AG04450 (cell line): ENCODE data around the gene DYNC1H1. TPM values are rescaled to one million over a fixed set of nuclear protein-coding genes. Genes with fewer than 3 reads are reported as not detected.

Source experiments
- CTCF ChIA-PET: fragments of 300-600, 350-600 bp; formaldehyde crosslinking; extraction: SDS; loops from one replicate; lab custom pipeline; 2022; ENCODE audit warnings: antibody characterized with exemption, inconsistent platforms; lab: Charles Lee
- POLR2A ChIA-PET: fragments of 350-600 bp; formaldehyde crosslinking; extraction: SDS; loops from one replicate; lab custom pipeline; 2021; ENCODE audit warnings: antibody characterized with exemption, inconsistent platforms; lab: Yijun Ruan, JAX
- DNase-seq: peaks from one replicate; pipeline ENCODE4 v3.0.0-alpha.2; 2011; ENCODE audit warnings: low read depth, low spot score
- H3K27ac ChIP-seq: one replicate; pipeline ENCODE4 v1.5.1; 2012; ENCODE audit warnings: low read depth, low read length, control low read depth
- H3K27me3 ChIP-seq: one replicate; pipeline ENCODE4 v1.6.0; 2012; ENCODE audit warnings: low read length; ENCODE audit not compliant: control insufficient read depth, insufficient read depth
- H3K4me3 ChIP-seq: 2 replicates; pipeline ENCODE4 v1.5.1; 2011; ENCODE audit warnings: mild to moderate bottlenecking, low read depth, low read length, control low read depth
- H3K9me3 ChIP-seq: 2 replicates; pipeline ENCODE4 v1.5.1; 2012; ENCODE audit warnings: low read length; ENCODE audit not compliant: control insufficient read depth, insufficient read depth
- polyA plus RNA-seq: library from polyadenylated mRNA; depleted of rRNA; stranded (reverse); fragments of >200 nt; gene quantifications from 2 replicates; pipeline ENCODE4 v1.2.3, GENCODE V29; 2011
- TF ChIP-seq, protein P1 (sequence below): IDR thresholded peaks from 2 replicates; pipeline ENCODE4 v1.5.1; 2011; ENCODE audit warnings: low read depth, low read length, control low read depth, inconsistent platforms

DYNC1H1 gene
- polyA plus RNA-seq, 1 experiment = 189 TPM

DNA sequence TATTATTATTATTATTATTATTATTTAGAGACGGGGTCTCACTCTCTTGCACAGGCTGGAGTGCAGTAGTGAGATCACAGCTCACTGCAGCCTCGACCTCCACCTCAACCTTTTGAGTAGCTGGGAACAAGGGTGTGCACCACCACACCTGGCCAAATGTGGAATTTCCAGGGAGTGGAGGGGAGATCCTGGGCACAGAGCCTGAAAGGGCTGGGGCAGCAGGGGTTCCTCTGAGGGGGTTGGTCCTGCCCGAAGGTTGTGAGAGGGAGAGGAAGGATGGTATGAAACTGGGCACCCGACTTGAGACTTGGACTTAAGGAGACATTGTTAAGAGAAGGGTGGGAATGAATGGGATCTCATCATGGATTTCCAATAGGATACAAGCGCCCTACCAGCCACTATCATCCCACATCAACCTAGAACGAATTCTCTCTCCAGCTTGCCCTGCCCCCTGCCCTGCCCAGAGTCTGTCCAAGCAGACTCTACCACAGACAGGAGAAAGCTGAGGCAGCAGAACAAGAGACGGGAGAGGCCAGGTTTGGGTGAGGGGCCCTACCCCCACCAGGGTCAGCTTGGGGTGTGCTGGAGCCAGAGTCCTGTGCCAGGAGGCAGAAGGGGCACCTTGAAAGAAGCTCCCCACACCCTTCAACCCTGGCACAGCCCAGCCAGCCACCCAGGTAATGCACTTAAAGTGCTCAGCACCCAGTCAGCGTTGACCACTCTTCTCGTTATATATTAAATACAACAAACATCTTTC is 2.4 kb upstream of the DYNC1H1 start:
- Histone ChIP-seq H3K27me3 (no peaks in the 10 kb centered on the region), H3K27ac (peak overlapping the region; percentile 77), H3K9me3 (no peaks in the 10 kb centered on the region; the same call in 1 of the 2 replicates), H3K4me3 (no peak overlapping the region)
- POLR2A ChIA-PET = no interaction called here
- CTCF ChIA-PET = interaction anchor here (0.5 to 3.5 kb wide), 40 partner anchors 10 to 875 kb away, joined by 3 to 38 read pairs (median 4); partner anchors contain the start of genes HSP90AA1, MOK and ZNF839
- DNase-seq = no peak
- TF ChIP-seq, protein P1, sequence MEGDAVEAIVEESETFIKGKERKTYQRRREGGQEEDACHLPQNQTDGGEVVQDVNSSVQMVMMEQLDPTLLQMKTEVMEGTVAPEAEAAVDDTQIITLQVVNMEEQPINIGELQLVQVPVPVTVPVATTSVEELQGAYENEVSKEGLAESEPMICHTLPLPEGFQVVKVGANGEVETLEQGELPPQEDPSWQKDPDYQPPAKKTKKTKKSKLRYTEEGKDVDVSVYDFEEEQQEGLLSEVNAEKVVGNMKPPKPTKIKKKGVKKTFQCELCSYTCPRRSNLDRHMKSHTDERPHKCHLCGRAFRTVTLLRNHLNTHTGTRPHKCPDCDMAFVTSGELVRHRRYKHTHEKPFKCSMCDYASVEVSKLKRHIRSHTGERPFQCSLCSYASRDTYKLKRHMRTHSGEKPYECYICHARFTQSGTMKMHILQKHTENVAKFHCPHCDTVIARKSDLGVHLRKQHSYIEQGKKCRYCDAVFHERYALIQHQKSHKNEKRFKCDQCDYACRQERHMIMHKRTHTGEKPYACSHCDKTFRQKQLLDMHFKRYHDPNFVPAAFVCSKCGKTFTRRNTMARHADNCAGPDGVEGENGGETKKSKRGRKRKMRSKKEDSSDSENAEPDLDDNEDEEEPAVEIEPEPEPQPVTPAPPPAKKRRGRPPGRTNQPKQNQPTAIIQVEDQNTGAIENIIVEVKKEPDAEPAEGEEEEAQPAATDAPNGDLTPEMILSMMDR = no peak

DNA sequence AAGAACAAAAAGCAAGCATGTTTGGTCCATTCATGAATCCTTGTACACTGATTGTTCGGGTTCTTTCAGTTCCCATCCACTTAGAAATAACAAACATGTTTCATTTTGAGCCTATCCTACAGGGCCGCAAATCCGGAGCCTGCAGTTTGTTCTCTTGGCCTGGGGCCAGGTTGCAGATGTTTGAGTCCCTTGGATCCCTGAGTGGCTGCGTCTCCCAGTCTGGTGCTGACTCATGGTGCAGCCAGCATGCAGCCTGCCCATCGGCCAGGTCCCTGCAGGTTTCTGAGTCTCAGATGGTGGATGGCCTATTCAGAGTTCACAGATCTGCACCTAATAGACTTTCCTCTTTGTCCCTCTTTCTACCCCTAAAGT is 1.9 kb upstream of the DYNC1H1 start:
- peak overlapping the region; percentile 77 for H3K27ac ChIP-seq
- H3K9me3 ChIP-seq = no peaks in the 10 kb centered on the region; the same call in 1 of the 2 replicates
- H3K4me3 ChIP-seq = no peak overlapping the region
- ChIA-PET POLR2A (no interaction called here), CTCF (interaction anchor here (0.7 to 3.5 kb wide), 6 partner anchors 10 to 354 kb away, joined by 3 to 38 read pairs (median 20); no protein-coding TSS in a partner anchor)
- TF ChIP-seq, protein P1 = no peak
- peak; percentile 74 for DNase-seq
- H3K27me3 ChIP-seq = no peaks in the 10 kb centered on the region

DNA sequence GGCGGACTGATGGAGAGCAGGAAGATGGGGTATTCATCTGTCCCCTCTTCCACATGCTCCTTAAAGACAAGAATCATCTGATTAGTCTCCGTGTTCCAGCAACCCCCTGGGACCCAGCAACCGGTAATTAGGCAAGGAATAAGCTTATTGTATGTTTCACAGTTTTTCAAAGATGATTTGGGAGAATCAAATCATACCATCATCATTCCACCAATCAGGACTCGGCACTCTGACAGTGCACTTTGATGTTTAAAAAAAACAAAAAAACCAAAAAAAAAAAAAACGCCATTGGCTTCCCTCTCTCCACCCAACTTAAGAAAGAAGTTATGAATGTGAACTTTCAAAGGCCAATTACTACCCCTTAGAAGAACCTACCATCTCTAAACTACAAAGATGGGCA is 1.3 kb upstream of the DYNC1H1 start:
- Histone ChIP-seq H3K27me3 (no peaks in the 10 kb centered on the region), H3K9me3 (no peaks in the 10 kb centered on the region; the same call in 1 of the 2 replicates), H3K27ac (peak overlapping the region; percentile 39), H3K4me3 (no peak overlapping the region)
- DNase-seq = no peak
- ChIA-PET POLR2A (no interaction called here), CTCF (interaction anchor here (0.7 kb wide), 1 partner anchor 353 kb away, joined by 3 read pairs; no protein-coding TSS in a partner anchor)
- TF ChIP-seq, protein P1 = no peak

DNA sequence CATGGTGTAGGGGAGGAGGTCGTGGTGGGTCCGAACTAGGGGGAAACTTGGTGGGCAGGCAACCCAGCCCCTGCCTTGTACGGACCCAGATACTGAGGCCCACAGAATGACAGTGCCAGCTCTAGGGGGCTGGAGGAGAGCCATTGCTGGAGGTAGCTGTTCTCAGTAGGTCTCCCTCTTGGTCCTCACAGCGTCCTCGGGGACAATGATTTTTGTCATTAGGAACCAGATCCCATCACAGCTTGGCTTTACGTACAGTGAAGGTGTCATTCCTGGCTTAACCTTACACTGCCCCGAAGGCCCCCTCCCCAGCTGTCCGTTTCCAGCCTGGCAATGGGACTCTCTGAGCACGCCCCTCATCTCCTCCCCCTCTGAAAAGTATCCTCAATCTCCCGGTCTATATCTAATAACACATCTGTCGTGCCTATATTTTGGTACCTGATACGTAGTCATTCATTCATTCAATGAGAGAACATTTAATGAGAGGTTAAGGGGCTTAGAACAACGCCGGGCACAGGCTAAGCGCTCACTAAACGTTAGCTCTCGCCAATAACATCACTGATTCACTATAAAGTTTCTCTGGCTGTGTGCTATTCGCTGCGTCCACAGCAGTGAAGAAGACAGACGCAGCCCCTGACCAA is 597 bp upstream of the DYNC1H1 start:
- no peaks in the 10 kb centered on the region; the same call in 1 of the 2 replicates for H3K9me3 ChIP-seq
- peak overlapping the region; percentile 33 for H3K4me3 ChIP-seq
- no peaks in the 10 kb centered on the region for H3K27me3 ChIP-seq
- TF ChIP-seq, protein P1 = no peak
- H3K27ac ChIP-seq = peak overlapping the region; percentile 21
- ChIA-PET CTCF (no interaction called here), POLR2A (no interaction called here)
- DNase-seq = no peak
